Heart left ventricle (tissue), 13 donors: ENCODE data around the gene SIGLEC14.

Experiments used
- CTCF ChIP-seq, 12 donors: fragments of 200-600 bp; sonication (generic) in 4 of 12; IDR thresholded peaks; one replicate each; pipeline versions ENCODE4 v1.5.0 to v1.8.0; 2018 to 2022; ENCODE audit warnings: antibody characterized with exemption in 12 of 12, mild to moderate bottlenecking in 5 of 12
- POLR2A ChIP-seq, 2 donors: fragments of 450-650 bp; IDR thresholded peaks; one replicate each; pipeline ENCODE4 v1.6.1; 2017; ENCODE audit warnings: antibody characterized with exemption in 2 of 2, mild to moderate bottlenecking in 2 of 2, moderate library complexity in 2 of 2
- donor health status: ischemic (EF 13 %, LVEDD 7.1; RV severe dilation, severe dysfunction).
- donor health status: DM: no; HTN: yes; CAD: no.
- donor health status: DM: no; HTN: no; CAD: no.
- donor health status: ischemic (EF 25% LVEDD 6.9; RV normal size, moderate dysfunction).
- donor health status: ischemic (EF 25% LVEDD 5.7; RV mildly dilated, moderate dysfunction).
- donor health status: ischemic (EF 35%, LVEDD 5.7; RV mildly dilated, moderate dysfunction).
- donor health status: nonischemic (EF 11% LVEDD 7.7; RV severe dilation, severe dysfunction).
- donor health status: DM: yes; HTN: yes; CAD: no.
- donor health status: PGD.
- donor health status: ischemic (EF 29% LVEDD 5.4; RV normal size, mild dysfunction).
- donor health status: nonischemic (EF 23%, LVEDD 6.1; RV moderate dilation, normal function).

DNA sequence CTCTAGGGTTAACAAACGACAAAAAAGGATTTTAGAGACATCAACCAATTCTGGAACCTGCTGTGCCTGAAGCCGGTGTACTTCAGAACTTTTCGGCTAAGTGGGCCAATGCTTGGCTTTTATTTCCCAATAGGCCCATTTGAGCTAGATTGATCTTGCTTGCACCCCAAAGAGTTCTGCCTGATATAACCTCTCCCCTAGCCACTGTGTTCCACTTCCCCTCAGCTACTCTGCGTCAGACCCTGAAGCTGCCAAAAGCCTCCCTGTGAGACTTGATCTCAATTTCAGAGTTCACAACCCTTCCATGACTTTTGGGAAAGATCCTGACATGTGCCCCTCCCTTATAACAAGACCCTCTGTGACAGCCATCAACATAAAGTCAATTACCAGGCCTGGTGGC lies 5.6 kb upstream of the SIGLEC14 start:
- TF ChIP-seq CTCF (IDR thresholded peaks at IDR 0.05) = no peak
- TF ChIP-seq POLR2A (IDR thresholded peaks at IDR 0.05) = no peak
